HEK293 (cell line): Measurements from ENCODE around the gene PLEKHG2.
A peak's percentile ranks its signal among the peaks of the same experiment; 100 is the strongest.

Experiments
- CTCF ChIA-PET: fragments of 350-600 bp; formaldehyde crosslinking; extraction: SDS; loops from one replicate; lab custom pipeline; 2021; ENCODE audit warnings: antibody characterized with exemption; lab: Yijun Ruan, JAX
- POLR2A ChIA-PET: fragments of 300-600 bp; formaldehyde crosslinking; extraction: SDS; loops from one replicate; lab custom pipeline; 2020; ENCODE audit warnings: antibody characterized with exemption, inconsistent platforms; lab: Yijun Ruan, JAX
- H3K27ac ChIP-seq: fragments of 200-500 bp; sonication (Bioruptor generic); 2 replicates; pipeline ENCODE4 v1.5.1; 2014; ENCODE audit warnings: low read depth, low read length, control low read depth, inconsistent platforms; ENCODE audit errors: extremely low read depth
- H3K36me3 ChIP-seq, 2 experiments: fragments of 200-500 bp in 1 of 2; sonication (Bioruptor generic) in 1 of 2; 1 replicate in 1 of 2; 2 replicates in 1 of 2; pipeline ENCODE4 v1.5.1; 2014 to 2017; ENCODE audit warnings: inconsistent platforms in 2 of 2, low read length in 2 of 2; ENCODE audit not compliant: control insufficient read depth in 2 of 2, insufficient read depth in 1 of 2
- H3K4me1 ChIP-seq: fragments of 200-500 bp; sonication (Bioruptor generic); 2 replicates; pipeline ENCODE4 v1.5.1; 2014; ENCODE audit warnings: mild to moderate bottlenecking, low read length, inconsistent platforms; ENCODE audit not compliant: control insufficient read depth, insufficient read depth
- H3K4me3 ChIP-seq: 2 replicates; pipeline ENCODE4 v1.5.1; 2011; ENCODE audit warnings: low read depth, mild to moderate bottlenecking, control low read depth, low read length, moderate library complexity
- H3K9me3 ChIP-seq: fragments of 200-500 bp; sonication (Bioruptor generic); 2 replicates; pipeline ENCODE4 v1.5.1; 2014; ENCODE audit warnings: low read depth, low read length, inconsistent platforms; ENCODE audit not compliant: control insufficient read depth, insufficient read depth
- ATF2 ChIP-seq: fragments of 450-650 bp; formaldehyde crosslinking; IDR thresholded peaks from 2 replicates; pipeline ENCODE4 v1.5.1; 2016; ENCODE audit warnings: missing biosample characterization, missing genetic modification characterization, low read depth
- GLIS1 ChIP-seq: fragments of 450-650 bp; formaldehyde crosslinking; IDR thresholded peaks from 2 replicates; pipeline ENCODE4 v1.5.1; 2016; ENCODE audit warnings: missing biosample characterization, missing genetic modification characterization
- HOXD13 ChIP-seq: sonication (generic); formaldehyde crosslinking; IDR thresholded peaks from 2 replicates; pipeline ENCODE4 v1.8.0; 2022; ENCODE audit warnings: missing genetic modification reagents, borderline replicate concordance
- PRDM1 ChIP-seq: fragments of 450-650 bp; formaldehyde crosslinking; IDR thresholded peaks from 2 replicates; pipeline ENCODE4; 2016; ENCODE audit warnings: missing biosample characterization, missing genetic modification characterization
- SP7 ChIP-seq: fragments of 450-650 bp; formaldehyde crosslinking; IDR thresholded peaks from 2 replicates; pipeline ENCODE4 v1.5.1; 2016; ENCODE audit warnings: missing biosample characterization, missing genetic modification characterization
- TSHZ1 ChIP-seq: fragments of 450-650 bp; formaldehyde crosslinking; IDR thresholded peaks from 2 replicates; pipeline ENCODE4 v1.5.1; 2016; ENCODE audit warnings: missing biosample characterization, missing genetic modification characterization, borderline replicate concordance
- ZBTB10 ChIP-seq: fragments of 450-650 bp; formaldehyde crosslinking; IDR thresholded peaks from 2 replicates; pipeline ENCODE4 v1.5.1; 2016; ENCODE audit warnings: missing biosample characterization, missing genetic modification characterization
- ZBTB17 ChIP-seq: fragments of 450-650 bp; formaldehyde crosslinking; IDR thresholded peaks from 2 replicates; pipeline ENCODE4 v1.5.1; 2016; ENCODE audit warnings: missing biosample characterization, missing genetic modification characterization
- ZBTB21 ChIP-seq: fragments of 450-650 bp; formaldehyde crosslinking; IDR thresholded peaks from 2 replicates; pipeline ENCODE4 v1.5.1; 2017; ENCODE audit warnings: missing biosample characterization, missing genetic modification characterization
- ZBTB6 ChIP-seq: fragments of 450-650 bp; formaldehyde crosslinking; IDR thresholded peaks from 2 replicates; pipeline ENCODE4 v1.5.1; 2017; ENCODE audit warnings: missing biosample characterization, missing genetic modification characterization
- ZNF10 ChIP-seq: fragments of 450-650 bp; formaldehyde crosslinking; IDR thresholded peaks from 2 replicates; pipeline ENCODE4 v1.5.1; 2017; ENCODE audit warnings: missing biosample characterization, missing genetic modification characterization
- ZNF24 ChIP-seq: fragments of 450-650 bp; formaldehyde crosslinking; IDR thresholded peaks from 2 replicates; pipeline ENCODE4 v1.5.1; 2016; ENCODE audit warnings: missing biosample characterization, missing genetic modification characterization
- ZNF366 ChIP-seq: fragments of 450-650 bp; formaldehyde crosslinking; conservative IDR thresholded peaks from 2 replicates; pipeline ENCODE4 v1.5.1; 2016; ENCODE audit warnings: missing biosample characterization, missing genetic modification characterization
- ZNF510 ChIP-seq: fragments of 450-650 bp; formaldehyde crosslinking; IDR thresholded peaks from 2 replicates; pipeline ENCODE4 v1.5.1; 2018; ENCODE audit warnings: mild to moderate bottlenecking, missing genetic modification characterization, missing biosample characterization; ENCODE audit not compliant: insufficient replicate concordance
- ZNF555 ChIP-seq: fragments of 450-650 bp; formaldehyde crosslinking; conservative IDR thresholded peaks from 2 replicates; pipeline ENCODE4 v1.5.1; 2017; ENCODE audit warnings: missing biosample characterization, mild to moderate bottlenecking, missing genetic modification characterization, inconsistent platforms
- ZNF600 ChIP-seq: fragments of 450-650 bp; formaldehyde crosslinking; IDR thresholded peaks from 2 replicates; pipeline ENCODE4 v1.5.1; 2016; ENCODE audit warnings: missing biosample characterization, missing genetic modification characterization
- ZNF626 ChIP-seq: fragments of 450-650 bp; sonication (Bioruptor Pico); formaldehyde crosslinking; IDR thresholded peaks from 2 replicates; pipeline ENCODE4 v1.5.1; 2018; ENCODE audit warnings: missing biosample characterization, missing genetic modification characterization, inconsistent platforms
- ZNF629 ChIP-seq: fragments of 450-650 bp; formaldehyde crosslinking; IDR thresholded peaks from 2 replicates; pipeline ENCODE4 v1.5.1; 2017; ENCODE audit warnings: missing biosample characterization, missing genetic modification characterization
- ZNF692 ChIP-seq: fragments of 450-650 bp; formaldehyde crosslinking; IDR thresholded peaks from 2 replicates; pipeline ENCODE4 v1.5.1; 2016; ENCODE audit warnings: missing biosample characterization, missing genetic modification characterization

The PLEKHG2 gene

GRCh38 chr19:39384839-39385568, 27.5 kb upstream of the PLEKHG2 start (continued):
- TF ChIP-seq ZBTB10 (tag by site-specific recombination) (0 out of 2 replicates have a peak, but pooled peaks have one; percentile 26), ZNF555 (tag by site-specific recombination) (no peak), ZNF510 (no peak)

GRCh38 chr19:39385629-39386411, 26.6 kb upstream of the PLEKHG2 start:
- peak overlapping the region; percentile 11 for H3K27ac ChIP-seq
- TF ChIP-seq ZBTB21 (tag by site-specific recombination) (peak; percentile 72; the same call in 1 of the 2 replicates), HOXD13 (no peak), ZBTB10 (tag by site-specific recombination) (peak; percentile 13; the same call in 1 of the 2 replicates), ZBTB17 (tag by site-specific recombination) (peak; percentile 49), ZNF24 (no peak), ZNF629 (tag by site-specific recombination) (peak; percentile 82), ATF2 (tag by site-specific recombination) (peak; percentile 77), GLIS1 (tag by site-specific recombination) (peak; percentile 43), ZNF600 (tag by site-specific recombination) (peak; percentile 69; the same call in 1 of the 2 replicates), PRDM1 (tag by site-specific recombination) (peak; percentile 93), ZNF626 (no peak), ZNF366 (tag by site-specific recombination) (peak; percentile 66), SP7 (no peak), ZBTB6 (0 out of 2 replicates have a peak, but pooled peaks have one; percentile 16), TSHZ1 (tag by site-specific recombination) (no peak), ZNF10 (tag by site-specific recombination) (0 out of 2 replicates have a peak, but pooled peaks have one; percentile 47), ZNF692 (0 out of 2 replicates have a peak, but pooled peaks have one; percentile 9)

More at GRCh38 chr19:39385629-39386411, 26.6 kb upstream of the PLEKHG2 start:
- ChIA-PET POLR2A (interaction anchor here (0.6 to 2.1 kb wide), 4 partner anchors 10 to 181 kb away, joined by 5 to 9 read pairs (median 7); partner anchors contain the start of genes RPS16 and ZFP36), CTCF (interaction anchor here (0.5 to 1.1 kb wide), 3 partner anchors 26 to 63 kb away, joined by 3 read pairs; no protein-coding TSS in a partner anchor)
- no peaks in the 10 kb centered on the region for H3K9me3 ChIP-seq
- no peak overlapping the region for H3K4me3 ChIP-seq
- peaks cover 87 to 89% of the 10 kb centered on the region in 2 experiments for H3K36me3 ChIP-seq
- H3K4me1 ChIP-seq = peaks cover 17% of the 10 kb centered on the region
